GM23338 (cell line): ENCODE data around the gene ZFP69.

Experiments
- CREB1 ChIP-seq: fragments of 250-450 bp; sonication (Bioruptor Pico); IDR thresholded peaks from 2 replicates; pipeline ENCODE4 v1.5.0; 2020; ENCODE audit warnings: low read depth, mild to moderate bottlenecking, moderate library complexity
- EZH2 ChIP-seq: fragments of 200-600 bp; sonication (generic); IDR thresholded peaks from one replicate; pipeline ENCODE4 v1.8.0; 2017; ENCODE audit warnings: antibody characterized with exemption, mild to moderate bottlenecking, low read depth; ENCODE audit not compliant: unreplicated experiment
- EZH2phosphoT487 ChIP-seq: fragments of 200-600 bp; sonication (generic); IDR thresholded peaks from one replicate; pipeline ENCODE4 v1.8.1; 2018; ENCODE audit warnings: antibody characterized with exemption; ENCODE audit not compliant: unreplicated experiment
- JUNB ChIP-seq: IDR thresholded peaks from one replicate; pipeline ENCODE4 v1.6.1; 2016; ENCODE audit warnings: antibody characterized with exemption; ENCODE audit not compliant: unreplicated experiment
- NANOG ChIP-seq: IDR thresholded peaks from 2 replicates; pipeline ENCODE4 v1.6.1; 2016; ENCODE audit warnings: antibody characterized with exemption, borderline replicate concordance
- POLR2AphosphoS5 ChIP-seq: IDR thresholded peaks from 2 replicates; pipeline ENCODE4 v1.6.1; 2016; ENCODE audit warnings: antibody characterized with exemption, low read depth
- STAT1 ChIP-seq: IDR thresholded peaks from one replicate; pipeline ENCODE4 v1.6.1; 2016; ENCODE audit warnings: antibody characterized with exemption; ENCODE audit not compliant: unreplicated experiment
- ZNF114 ChIP-seq: fragments of 250-450 bp; sonication (Bioruptor Pico); IDR thresholded peaks from 2 replicates; pipeline ENCODE4 v1.5.0; 2020; ENCODE audit warnings: mild to moderate bottlenecking, moderate library complexity
- ZNF331 ChIP-seq: fragments of 250-450 bp; sonication (Bioruptor Pico); IDR thresholded peaks from 2 replicates; pipeline ENCODE4 v1.5.0; 2020; ENCODE audit warnings: low read depth, mild to moderate bottlenecking, moderate library complexity
- TF ChIP-seq, protein P1 (sequence below), 2 experiments: fragments of 200-600 bp in 1 of 2; sonication (generic) in 1 of 2; conservative IDR thresholded peaks; 2 replicates each; pipeline versions ENCODE4 v1.5.1 to v1.6.1; 2016 to 2017; ENCODE audit warnings: antibody characterized with exemption in 2 of 2, low read depth in 2 of 2, mild to moderate bottlenecking in 2 of 2, moderate library complexity in 1 of 2
- TF ChIP-seq, protein P2 (sequence below): IDR thresholded peaks from one replicate; pipeline ENCODE4 v1.6.1; 2018; ENCODE audit warnings: antibody characterized with exemption; ENCODE audit not compliant: unreplicated experiment
- TF ChIP-seq, protein P3 (sequence below): IDR thresholded peaks from 2 replicates; pipeline ENCODE4 v1.6.1; 2016; ENCODE audit warnings: antibody characterized with exemption
- TF ChIP-seq, protein P4 (sequence below): fragments of 250-450 bp; sonication (Bioruptor Pico); IDR thresholded peaks from 2 replicates; pipeline ENCODE4 v1.5.0; 2020; ENCODE audit warnings: mild to moderate bottlenecking, moderate library complexity

- TF ChIP-seq, protein P1, sequence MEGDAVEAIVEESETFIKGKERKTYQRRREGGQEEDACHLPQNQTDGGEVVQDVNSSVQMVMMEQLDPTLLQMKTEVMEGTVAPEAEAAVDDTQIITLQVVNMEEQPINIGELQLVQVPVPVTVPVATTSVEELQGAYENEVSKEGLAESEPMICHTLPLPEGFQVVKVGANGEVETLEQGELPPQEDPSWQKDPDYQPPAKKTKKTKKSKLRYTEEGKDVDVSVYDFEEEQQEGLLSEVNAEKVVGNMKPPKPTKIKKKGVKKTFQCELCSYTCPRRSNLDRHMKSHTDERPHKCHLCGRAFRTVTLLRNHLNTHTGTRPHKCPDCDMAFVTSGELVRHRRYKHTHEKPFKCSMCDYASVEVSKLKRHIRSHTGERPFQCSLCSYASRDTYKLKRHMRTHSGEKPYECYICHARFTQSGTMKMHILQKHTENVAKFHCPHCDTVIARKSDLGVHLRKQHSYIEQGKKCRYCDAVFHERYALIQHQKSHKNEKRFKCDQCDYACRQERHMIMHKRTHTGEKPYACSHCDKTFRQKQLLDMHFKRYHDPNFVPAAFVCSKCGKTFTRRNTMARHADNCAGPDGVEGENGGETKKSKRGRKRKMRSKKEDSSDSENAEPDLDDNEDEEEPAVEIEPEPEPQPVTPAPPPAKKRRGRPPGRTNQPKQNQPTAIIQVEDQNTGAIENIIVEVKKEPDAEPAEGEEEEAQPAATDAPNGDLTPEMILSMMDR (conservative IDR thresholded peaks at IDR 0.05; ENCODE audit: low read depth in 2 of 2): no peak
- TF ChIP-seq CREB1 (CRISPR knock-in tag) (no peak), EZH2 (no peak), NANOG (no peak), JUNB (no peak), POLR2AphosphoS5 (no peak), EZH2phosphoT487 (no peak), ZNF331 (CRISPR knock-in tag) (no peak), STAT1 (no peak), ZNF114 (CRISPR knock-in tag) (no peak)
- TF ChIP-seq, protein P2, sequence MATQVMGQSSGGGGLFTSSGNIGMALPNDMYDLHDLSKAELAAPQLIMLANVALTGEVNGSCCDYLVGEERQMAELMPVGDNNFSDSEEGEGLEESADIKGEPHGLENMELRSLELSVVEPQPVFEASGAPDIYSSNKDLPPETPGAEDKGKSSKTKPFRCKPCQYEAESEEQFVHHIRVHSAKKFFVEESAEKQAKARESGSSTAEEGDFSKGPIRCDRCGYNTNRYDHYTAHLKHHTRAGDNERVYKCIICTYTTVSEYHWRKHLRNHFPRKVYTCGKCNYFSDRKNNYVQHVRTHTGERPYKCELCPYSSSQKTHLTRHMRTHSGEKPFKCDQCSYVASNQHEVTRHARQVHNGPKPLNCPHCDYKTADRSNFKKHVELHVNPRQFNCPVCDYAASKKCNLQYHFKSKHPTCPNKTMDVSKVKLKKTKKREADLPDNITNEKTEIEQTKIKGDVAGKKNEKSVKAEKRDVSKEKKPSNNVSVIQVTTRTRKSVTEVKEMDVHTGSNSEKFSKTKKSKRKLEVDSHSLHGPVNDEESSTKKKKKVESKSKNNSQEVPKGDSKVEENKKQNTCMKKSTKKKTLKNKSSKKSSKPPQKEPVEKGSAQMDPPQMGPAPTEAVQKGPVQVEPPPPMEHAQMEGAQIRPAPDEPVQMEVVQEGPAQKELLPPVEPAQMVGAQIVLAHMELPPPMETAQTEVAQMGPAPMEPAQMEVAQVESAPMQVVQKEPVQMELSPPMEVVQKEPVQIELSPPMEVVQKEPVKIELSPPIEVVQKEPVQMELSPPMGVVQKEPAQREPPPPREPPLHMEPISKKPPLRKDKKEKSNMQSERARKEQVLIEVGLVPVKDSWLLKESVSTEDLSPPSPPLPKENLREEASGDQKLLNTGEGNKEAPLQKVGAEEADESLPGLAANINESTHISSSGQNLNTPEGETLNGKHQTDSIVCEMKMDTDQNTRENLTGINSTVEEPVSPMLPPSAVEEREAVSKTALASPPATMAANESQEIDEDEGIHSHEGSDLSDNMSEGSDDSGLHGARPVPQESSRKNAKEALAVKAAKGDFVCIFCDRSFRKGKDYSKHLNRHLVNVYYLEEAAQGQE: no peak
- TF ChIP-seq, protein P3, sequence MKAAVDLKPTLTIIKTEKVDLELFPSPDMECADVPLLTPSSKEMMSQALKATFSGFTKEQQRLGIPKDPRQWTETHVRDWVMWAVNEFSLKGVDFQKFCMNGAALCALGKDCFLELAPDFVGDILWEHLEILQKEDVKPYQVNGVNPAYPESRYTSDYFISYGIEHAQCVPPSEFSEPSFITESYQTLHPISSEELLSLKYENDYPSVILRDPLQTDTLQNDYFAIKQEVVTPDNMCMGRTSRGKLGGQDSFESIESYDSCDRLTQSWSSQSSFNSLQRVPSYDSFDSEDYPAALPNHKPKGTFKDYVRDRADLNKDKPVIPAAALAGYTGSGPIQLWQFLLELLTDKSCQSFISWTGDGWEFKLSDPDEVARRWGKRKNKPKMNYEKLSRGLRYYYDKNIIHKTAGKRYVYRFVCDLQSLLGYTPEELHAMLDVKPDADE: no peak
- TF ChIP-seq, protein P4, sequence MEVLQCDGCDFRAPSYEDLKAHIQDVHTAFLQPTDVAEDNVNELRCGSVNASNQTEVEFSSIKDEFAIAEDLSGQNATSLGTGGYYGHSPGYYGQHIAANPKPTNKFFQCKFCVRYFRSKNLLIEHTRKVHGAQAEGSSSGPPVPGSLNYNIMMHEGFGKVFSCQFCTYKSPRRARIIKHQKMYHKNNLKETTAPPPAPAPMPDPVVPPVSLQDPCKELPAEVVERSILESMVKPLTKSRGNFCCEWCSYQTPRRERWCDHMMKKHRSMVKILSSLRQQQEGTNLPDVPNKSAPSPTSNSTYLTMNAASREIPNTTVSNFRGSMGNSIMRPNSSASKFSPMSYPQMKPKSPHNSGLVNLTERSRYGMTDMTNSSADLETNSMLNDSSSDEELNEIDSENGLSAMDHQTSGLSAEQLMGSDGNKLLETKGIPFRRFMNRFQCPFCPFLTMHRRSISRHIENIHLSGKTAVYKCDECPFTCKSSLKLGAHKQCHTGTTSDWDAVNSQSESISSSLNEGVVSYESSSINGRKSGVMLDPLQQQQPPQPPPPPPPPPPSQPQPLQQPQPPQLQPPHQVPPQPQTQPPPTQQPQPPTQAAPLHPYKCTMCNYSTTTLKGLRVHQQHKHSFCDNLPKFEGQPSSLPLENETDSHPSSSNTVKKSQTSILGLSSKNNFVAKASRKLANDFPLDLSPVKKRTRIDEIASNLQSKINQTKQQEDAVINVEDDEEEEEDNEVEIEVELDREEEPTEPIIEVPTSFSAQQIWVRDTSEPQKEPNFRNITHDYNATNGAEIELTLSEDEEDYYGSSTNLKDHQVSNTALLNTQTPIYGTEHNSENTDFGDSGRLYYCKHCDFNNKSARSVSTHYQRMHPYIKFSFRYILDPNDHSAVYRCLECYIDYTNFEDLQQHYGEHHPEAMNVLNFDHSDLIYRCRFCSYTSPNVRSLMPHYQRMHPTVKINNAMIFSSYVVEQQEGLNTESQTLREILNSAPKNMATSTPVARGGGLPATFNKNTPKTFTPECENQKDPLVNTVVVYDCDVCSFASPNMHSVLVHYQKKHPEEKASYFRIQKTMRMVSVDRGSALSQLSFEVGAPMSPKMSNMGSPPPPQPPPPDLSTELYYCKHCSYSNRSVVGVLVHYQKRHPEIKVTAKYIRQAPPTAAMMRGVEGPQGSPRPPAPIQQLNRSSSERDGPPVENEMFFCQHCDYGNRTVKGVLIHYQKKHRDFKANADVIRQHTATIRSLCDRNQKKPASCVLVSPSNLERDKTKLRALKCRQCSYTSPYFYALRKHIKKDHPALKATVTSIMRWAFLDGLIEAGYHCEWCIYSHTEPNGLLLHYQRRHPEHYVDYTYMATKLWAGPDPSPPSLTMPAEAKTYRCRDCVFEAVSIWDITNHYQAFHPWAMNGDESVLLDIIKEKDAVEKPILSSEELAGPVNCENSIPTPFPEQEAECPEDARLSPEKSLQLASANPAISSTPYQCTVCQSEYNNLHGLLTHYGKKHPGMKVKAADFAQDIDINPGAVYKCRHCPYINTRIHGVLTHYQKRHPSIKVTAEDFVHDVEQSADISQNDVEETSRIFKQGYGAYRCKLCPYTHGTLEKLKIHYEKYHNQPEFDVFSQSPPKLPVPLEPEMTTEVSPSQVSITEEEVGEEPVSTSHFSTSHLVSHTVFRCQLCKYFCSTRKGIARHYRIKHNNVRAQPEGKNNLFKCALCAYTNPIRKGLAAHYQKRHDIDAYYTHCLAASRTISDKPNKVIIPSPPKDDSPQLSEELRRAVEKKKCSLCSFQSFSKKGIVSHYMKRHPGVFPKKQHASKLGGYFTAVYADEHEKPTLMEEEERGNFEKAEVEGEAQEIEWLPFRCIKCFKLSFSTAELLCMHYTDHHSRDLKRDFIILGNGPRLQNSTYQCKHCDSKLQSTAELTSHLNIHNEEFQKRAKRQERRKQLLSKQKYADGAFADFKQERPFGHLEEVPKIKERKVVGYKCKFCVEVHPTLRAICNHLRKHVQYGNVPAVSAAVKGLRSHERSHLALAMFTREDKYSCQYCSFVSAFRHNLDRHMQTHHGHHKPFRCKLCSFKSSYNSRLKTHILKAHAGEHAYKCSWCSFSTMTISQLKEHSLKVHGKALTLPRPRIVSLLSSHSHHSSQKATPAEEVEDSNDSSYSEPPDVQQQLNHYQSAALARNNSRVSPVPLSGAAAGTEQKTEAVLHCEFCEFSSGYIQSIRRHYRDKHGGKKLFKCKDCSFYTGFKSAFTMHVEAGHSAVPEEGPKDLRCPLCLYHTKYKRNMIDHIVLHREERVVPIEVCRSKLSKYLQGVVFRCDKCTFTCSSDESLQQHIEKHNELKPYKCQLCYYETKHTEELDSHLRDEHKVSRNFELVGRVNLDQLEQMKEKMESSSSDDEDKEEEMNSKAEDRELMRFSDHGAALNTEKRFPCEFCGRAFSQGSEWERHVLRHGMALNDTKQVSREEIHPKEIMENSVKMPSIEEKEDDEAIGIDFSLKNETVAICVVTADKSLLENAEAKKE: no peak
Measured at GRCh38 chr1:40507973-40508372, 30.9 kb downstream of the ZFP69 start.
